ENCODE measurements around the gene PIGK. TPM values are rescaled to one million over a fixed set of nuclear protein-coding genes. Genes with fewer than 3 reads are reported as not detected.
"Not testable (repeated sequence)": the region's sequence is repeated elsewhere in the genome, so short reads cannot be mapped to it uniquely, and the experiment has no call there.

Gene PIGK
- total and polyA plus RNA-seq, 2 experiments from 2014 or later, result 60.0 to 79.2 TPM

DNA sequence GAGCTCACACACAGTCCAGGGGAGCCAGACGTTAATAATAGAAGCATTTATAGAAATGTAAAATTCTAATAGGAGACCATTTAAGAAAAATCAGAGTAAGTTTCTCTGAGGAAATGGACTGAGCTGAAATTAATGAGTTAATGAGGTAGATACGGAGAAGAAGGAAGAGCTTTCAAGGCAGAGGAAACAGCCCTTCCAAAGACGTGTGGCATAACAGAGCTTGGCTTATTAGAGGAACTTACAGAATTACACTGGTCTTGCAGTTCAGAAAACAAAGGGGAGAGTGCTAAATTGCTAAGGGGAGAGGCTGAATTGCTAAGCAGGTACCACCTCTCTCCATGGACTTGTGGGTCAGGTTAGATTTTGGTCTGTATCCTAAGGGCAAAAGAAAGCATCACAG is 8.2 kb upstream of the PIGK start:
- no peaks in the 10 kb centered on the region for H3K36me3 ChIP-seq (ENCODE audit: low read depth)
- H3K4me3 ChIP-seq, result no peak overlapping the region
- WGBS, 2 experiments (ENCODE audit: low coverage in 1 of 2, low lambda C conversion rate in 2 of 2, missing lambda C conversion rate in 2 of 2), result 54 to 64% methylated on average over 3 of the region's 3 CpGs
- DNase-seq, result no peak
- TF ChIP-seq EZH2phosphoT487 (IDR thresholded peaks at IDR 0.05; ENCODE audit: insufficient read depth, low read depth) (no peak), EZH2 (IDR thresholded peaks at IDR 0.05; ENCODE audit: insufficient read depth, poor library complexity, severe bottlenecking) (no peak)
- H3K27me3 ChIP-seq (replicated peaks; ENCODE audit: insufficient read depth), result no peaks in the 10 kb centered on the region
- H3K27ac ChIP-seq, result no peak overlapping the region
- no peaks in the 10 kb centered on the region for H4K20me1 ChIP-seq (ENCODE audit: insufficient read depth)
- H3K4me2 ChIP-seq (ENCODE audit: unreplicated experiment), result no peak overlapping the region
- H3K9ac ChIP-seq, result no peak overlapping the region
- H3K9me3 ChIP-seq (ENCODE audit: low read depth), result no peaks in the 10 kb centered on the region
- H3K4me1 ChIP-seq (ENCODE audit: insufficient read depth), result no peaks in the 10 kb centered on the region
- H3F3A ChIP-seq (ENCODE audit: insufficient read depth), result no peaks in the 10 kb centered on the region
- no peaks in the 10 kb centered on the region for H3K79me2 ChIP-seq (ENCODE audit: insufficient read depth)
- H2AFZ ChIP-seq, result no peak overlapping the region
- H3K9me2 ChIP-seq (ENCODE audit: insufficient read depth), result no peaks in the 10 kb centered on the region
- in situ Hi-C loops (cut with MboI), result no loop called here

DNA sequence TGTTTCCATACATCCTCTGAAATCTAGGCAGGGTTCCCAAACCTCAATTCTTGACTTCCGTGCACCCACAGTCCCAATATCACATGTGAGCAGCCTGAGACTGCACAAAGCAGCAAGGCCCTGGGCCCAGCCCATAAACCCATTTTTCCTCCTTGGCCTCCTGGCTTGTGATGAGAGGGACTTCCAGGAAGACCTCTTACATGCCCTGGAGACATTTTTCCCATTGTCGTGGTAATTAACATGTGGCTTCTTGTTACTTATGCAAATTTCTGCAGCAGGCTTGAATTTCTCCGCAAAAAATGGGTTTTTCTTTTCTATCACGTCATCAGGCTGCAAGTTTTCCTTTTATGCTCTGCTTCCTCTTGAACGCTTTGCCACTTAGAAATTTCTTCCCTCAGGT is 3.3 kb upstream of the PIGK start:
- WGBS, 2 experiments (ENCODE audit: low coverage in 1 of 2, low lambda C conversion rate in 2 of 2, missing lambda C conversion rate in 2 of 2), result 92% methylated on average over 5 of the region's 5 CpGs
- Histone ChIP-seq H3K4me2 (ENCODE audit: unreplicated experiment) (no peak overlapping the region), H3K27ac (no peak overlapping the region), H3K4me1 (ENCODE audit: insufficient read depth) (peaks cover 18% of the 10 kb centered on the region), H3F3A (ENCODE audit: insufficient read depth) (peaks cover 7% of the 10 kb centered on the region; the same call in 1 of the 2 replicates), H3K4me3 (no peak overlapping the region), H4K20me1 (ENCODE audit: insufficient read depth) (no peaks in the 10 kb centered on the region), H3K79me2 (ENCODE audit: insufficient read depth) (peaks cover 16% of the 10 kb centered on the region), H2AFZ (no peak overlapping the region), H3K9me3 (ENCODE audit: low read depth) (no peaks in the 10 kb centered on the region), H3K9me2 (ENCODE audit: insufficient read depth) (no peaks in the 10 kb centered on the region), H3K36me3 (ENCODE audit: low read depth) (no peaks in the 10 kb centered on the region), H3K9ac (no peak overlapping the region), H3K27me3 (replicated peaks; ENCODE audit: insufficient read depth) (no peaks in the 10 kb centered on the region)
- no peak for TF ChIP-seq EZH2 (IDR thresholded peaks at IDR 0.05; ENCODE audit: insufficient read depth, poor library complexity, severe bottlenecking)
- no peak for TF ChIP-seq EZH2phosphoT487 (IDR thresholded peaks at IDR 0.05; ENCODE audit: insufficient read depth, low read depth)
- DNase-seq, result no peak
- in situ Hi-C loops (cut with MboI), result no loop called here

DNA sequence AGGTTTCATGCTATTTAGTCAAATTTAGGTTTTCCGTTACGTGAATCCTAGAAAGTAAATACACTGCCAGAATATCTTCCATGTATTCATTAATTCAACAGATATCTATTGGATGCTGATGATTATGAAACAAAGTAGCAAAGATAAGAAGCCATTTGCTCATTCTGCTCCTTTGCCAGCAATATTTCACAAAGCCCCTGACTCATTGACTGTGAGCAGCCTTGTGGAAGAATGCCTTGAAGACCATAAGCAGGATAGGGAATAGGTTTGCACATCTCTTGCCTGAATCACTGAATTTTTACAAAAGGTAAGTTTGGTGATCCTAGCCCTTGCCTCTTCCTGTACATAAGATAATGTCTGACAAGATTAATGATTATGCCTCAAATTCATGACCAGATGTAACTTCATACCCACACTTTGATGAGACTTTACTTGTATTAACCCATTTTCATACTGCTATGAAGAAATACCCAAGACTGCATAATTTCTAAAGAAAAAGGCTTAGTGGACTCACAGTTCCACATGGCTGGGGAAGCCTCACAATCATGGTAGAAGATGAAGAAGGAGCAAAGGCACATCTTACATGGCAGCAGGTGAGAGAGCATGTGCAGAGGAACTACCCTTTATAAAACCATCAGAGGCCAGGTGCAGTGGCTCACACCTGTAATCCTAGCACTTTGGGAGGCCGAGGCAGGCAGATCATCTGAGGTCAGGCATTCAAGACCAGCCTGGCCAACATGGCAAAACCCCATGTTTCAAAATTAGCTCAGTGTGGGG is 1.6 kb upstream of the PIGK start:
- no peaks in the 10 kb centered on the region for H3K36me3 ChIP-seq (ENCODE audit: low read depth)
- peak overlapping the region; percentile 85 for H3K4me3 ChIP-seq
- H3K9me2 ChIP-seq (ENCODE audit: insufficient read depth), result no peaks in the 10 kb centered on the region
- H3K27ac ChIP-seq, result no peak overlapping the region
- H3K9ac ChIP-seq, result no peak overlapping the region
- WGBS, 2 experiments (ENCODE audit: low coverage in 1 of 2, low lambda C conversion rate in 2 of 2, missing lambda C conversion rate in 2 of 2), result 58 to 63% methylated on average over 3 of the region's 3 CpGs
- peak overlapping the region; percentile 92 for H3K4me2 ChIP-seq (ENCODE audit: unreplicated experiment)
- H4K20me1 ChIP-seq (ENCODE audit: insufficient read depth), result no peaks in the 10 kb centered on the region
- no peak overlapping the region for H2AFZ ChIP-seq
- in situ Hi-C loops (cut with MboI), result no loop called here
- H3K79me2 ChIP-seq (ENCODE audit: insufficient read depth), result peaks cover 22% of the 10 kb centered on the region
- no peaks in the 10 kb centered on the region for H3K27me3 ChIP-seq (replicated peaks; ENCODE audit: insufficient read depth)
- peaks cover 7% of the 10 kb centered on the region; the same call in 1 of the 2 replicates for H3F3A ChIP-seq (ENCODE audit: insufficient read depth)
- peak; percentile 67 for DNase-seq
- peaks cover 18% of the 10 kb centered on the region for H3K4me1 ChIP-seq (ENCODE audit: insufficient read depth)
- no peaks in the 10 kb centered on the region for H3K9me3 ChIP-seq (ENCODE audit: low read depth)
- TF ChIP-seq EZH2phosphoT487 (IDR thresholded peaks at IDR 0.05; ENCODE audit: insufficient read depth, low read depth), result no peak
- TF ChIP-seq EZH2 (IDR thresholded peaks at IDR 0.05; ENCODE audit: insufficient read depth, poor library complexity, severe bottlenecking), result no peak

DNA sequence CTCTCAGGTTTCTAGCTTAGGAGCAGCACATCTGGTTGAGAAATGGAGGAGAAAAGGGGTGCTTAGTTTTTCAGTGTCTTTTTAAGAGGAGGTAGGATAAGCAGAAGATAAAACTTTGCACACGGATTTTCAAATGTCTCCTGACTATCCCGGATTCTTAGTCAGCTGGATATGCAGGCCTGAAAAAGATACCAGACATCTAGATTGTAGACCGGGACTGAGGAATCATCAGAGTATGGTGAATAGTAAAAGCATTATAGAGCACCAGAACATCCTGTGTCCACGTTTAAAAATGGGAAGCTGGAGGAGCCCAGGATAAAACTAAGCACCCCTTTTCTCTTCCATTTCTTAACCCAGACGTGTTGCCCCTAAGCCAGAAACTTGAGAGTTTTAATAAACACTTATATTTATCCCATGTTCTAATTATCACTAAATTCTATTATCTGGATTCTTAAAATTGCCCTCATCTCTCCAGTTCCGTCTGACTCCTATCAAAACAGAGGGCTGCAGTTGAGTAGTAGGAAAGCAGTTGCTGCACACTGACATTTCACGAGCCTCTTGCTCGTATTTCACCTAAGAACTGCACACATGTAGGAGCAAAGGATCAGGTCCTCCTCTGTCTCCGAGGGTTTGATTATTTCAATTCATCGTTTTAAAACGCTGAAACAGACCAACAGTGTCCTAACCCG is 609 bp downstream of the PIGK start:
- WGBS, 2 experiments (ENCODE audit: low coverage in 1 of 2, low lambda C conversion rate in 2 of 2, missing lambda C conversion rate in 2 of 2), result 3% methylated on average over 12 of the region's 12 CpGs

DNA sequence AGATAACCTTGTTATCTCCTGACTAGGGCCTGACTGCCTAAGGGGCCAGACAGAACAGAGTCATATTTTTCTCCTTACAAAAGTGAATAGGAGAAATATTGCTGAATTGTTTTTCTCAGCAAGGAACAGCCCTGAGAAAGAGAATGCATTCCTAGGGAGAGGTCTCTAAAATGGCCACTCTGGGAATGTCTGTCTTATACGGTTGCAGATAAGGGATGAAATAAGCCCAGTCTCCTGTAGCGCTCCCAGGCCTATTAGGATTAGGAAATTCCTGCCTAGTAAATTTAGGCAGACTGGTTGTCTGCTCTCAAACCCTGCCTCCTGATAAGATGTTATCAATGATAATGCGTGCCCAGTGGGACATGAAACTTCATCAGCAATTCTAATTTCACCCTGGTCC is 15.2 kb downstream of the PIGK start:
- H3K9ac ChIP-seq; H2AFZ ChIP-seq; H3K9me2 ChIP-seq (ENCODE audit: insufficient read depth); H3K36me3 ChIP-seq (ENCODE audit: low read depth); H3K9me3 ChIP-seq (ENCODE audit: low read depth); H3F3A ChIP-seq (ENCODE audit: insufficient read depth); H3K27me3 ChIP-seq (replicated peaks; ENCODE audit: insufficient read depth); DNase-seq; H4K20me1 ChIP-seq (ENCODE audit: insufficient read depth); H3K4me3 ChIP-seq; H3K79me2 ChIP-seq (ENCODE audit: insufficient read depth); H3K4me2 ChIP-seq (ENCODE audit: unreplicated experiment); H3K4me1 ChIP-seq (ENCODE audit: insufficient read depth); in situ Hi-C loops (cut with MboI); H3K27ac ChIP-seq: not testable (repeated sequence)
- WGBS, 2 experiments (ENCODE audit: low coverage in 1 of 2, low lambda C conversion rate in 2 of 2, missing lambda C conversion rate in 2 of 2), result 95 to 97% methylated on average over 3 of the region's 3 CpGs

More for the DNA sequence above, 609 bp downstream of the PIGK start:
- no peaks in the 10 kb centered on the region for H3K36me3 ChIP-seq (ENCODE audit: low read depth)
- H4K20me1 ChIP-seq (ENCODE audit: insufficient read depth), result no peaks in the 10 kb centered on the region
- DNase-seq, result peak; percentile 54
- peak overlapping the region; percentile 98 for H2AFZ ChIP-seq
- H3K4me3 ChIP-seq, result peak overlapping the region; percentile 85
- H3K27me3 ChIP-seq (replicated peaks; ENCODE audit: insufficient read depth), result no peaks in the 10 kb centered on the region
- H3K9me3 ChIP-seq (ENCODE audit: low read depth), result no peaks in the 10 kb centered on the region
- in situ Hi-C loops (cut with MboI), result no loop called here
- H3K79me2 ChIP-seq (ENCODE audit: insufficient read depth), result peaks cover 44% of the 10 kb centered on the region
- no peaks in the 10 kb centered on the region for H3K9me2 ChIP-seq (ENCODE audit: insufficient read depth)
- TF ChIP-seq EZH2phosphoT487 (IDR thresholded peaks at IDR 0.05; ENCODE audit: insufficient read depth, low read depth) (no peak), EZH2 (IDR thresholded peaks at IDR 0.05; ENCODE audit: insufficient read depth, poor library complexity, severe bottlenecking) (no peak)
- H3K27ac ChIP-seq, result peak overlapping the region; percentile 46
- peaks cover 7% of the 10 kb centered on the region; the same call in 1 of the 2 replicates for H3F3A ChIP-seq (ENCODE audit: insufficient read depth)
- peaks cover 18% of the 10 kb centered on the region for H3K4me1 ChIP-seq (ENCODE audit: insufficient read depth)
- H3K9ac ChIP-seq, result peak overlapping the region; percentile 77
- H3K4me2 ChIP-seq (ENCODE audit: unreplicated experiment), result peak overlapping the region; percentile 92

Data from GM23248 (cell line).